ENCODE data around the gene RHOT2.

DNA sequence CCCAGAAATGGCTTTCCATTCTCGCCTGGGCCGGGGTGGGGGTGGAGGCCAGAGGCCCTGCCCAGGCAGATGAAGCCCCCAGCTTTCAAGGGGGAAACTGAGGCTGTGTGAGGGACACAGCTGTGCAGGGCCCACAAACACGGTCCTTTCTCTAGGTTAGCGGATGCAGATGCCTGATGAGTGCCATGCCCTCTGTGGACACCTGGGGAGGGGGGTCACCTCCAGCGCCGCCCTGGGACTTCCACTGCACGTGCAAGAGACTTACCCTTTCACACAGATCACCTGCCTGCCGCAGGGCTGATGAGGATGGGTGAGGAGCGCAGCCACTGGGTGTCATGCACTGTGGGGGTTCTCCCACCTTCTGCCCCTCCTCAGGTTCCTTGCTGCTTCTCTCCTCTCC, 50.5 kb downstream of the RHOT2 start:
- TF ChIP-seq, protein P1, sequence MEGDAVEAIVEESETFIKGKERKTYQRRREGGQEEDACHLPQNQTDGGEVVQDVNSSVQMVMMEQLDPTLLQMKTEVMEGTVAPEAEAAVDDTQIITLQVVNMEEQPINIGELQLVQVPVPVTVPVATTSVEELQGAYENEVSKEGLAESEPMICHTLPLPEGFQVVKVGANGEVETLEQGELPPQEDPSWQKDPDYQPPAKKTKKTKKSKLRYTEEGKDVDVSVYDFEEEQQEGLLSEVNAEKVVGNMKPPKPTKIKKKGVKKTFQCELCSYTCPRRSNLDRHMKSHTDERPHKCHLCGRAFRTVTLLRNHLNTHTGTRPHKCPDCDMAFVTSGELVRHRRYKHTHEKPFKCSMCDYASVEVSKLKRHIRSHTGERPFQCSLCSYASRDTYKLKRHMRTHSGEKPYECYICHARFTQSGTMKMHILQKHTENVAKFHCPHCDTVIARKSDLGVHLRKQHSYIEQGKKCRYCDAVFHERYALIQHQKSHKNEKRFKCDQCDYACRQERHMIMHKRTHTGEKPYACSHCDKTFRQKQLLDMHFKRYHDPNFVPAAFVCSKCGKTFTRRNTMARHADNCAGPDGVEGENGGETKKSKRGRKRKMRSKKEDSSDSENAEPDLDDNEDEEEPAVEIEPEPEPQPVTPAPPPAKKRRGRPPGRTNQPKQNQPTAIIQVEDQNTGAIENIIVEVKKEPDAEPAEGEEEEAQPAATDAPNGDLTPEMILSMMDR (IDR thresholded peaks at IDR 0.05) = no peak
- TF ChIP-seq EZH2 (IDR thresholded peaks at IDR 0.05) (no peak), EZH2phosphoT487 (IDR thresholded peaks at IDR 0.05) (no peak)

Measured in neural progenitor cell (in vitro differentiated cells).